NT2/D1 (cell line): ENCODE results near the gene RANBP2.

Experiments
- YY1 ChIP-seq: IDR thresholded peaks from 2 replicates; pipeline ENCODE4 v1.6.1; 2011; ENCODE audit not compliant: insufficient read length, insufficient read depth
- ZNF274 ChIP-seq: IDR thresholded peaks from 2 replicates; pipeline ENCODE4 v1.6.1; 2011; ENCODE audit warnings: mild to moderate bottlenecking, low read depth, low read length

GRCh38 chr2:108787216-108787541 is 67.9 kb downstream of the RANBP2 start:
- TF ChIP-seq YY1 (no peak), ZNF274 (no peak)
